Glomerular visceral epithelial cell (primary cell): Measurements from ENCODE around the gene GALNT1.

Experiments
- DNase-seq: peaks from one replicate; pipeline ENCODE4 v3.0.0-alpha.2; 2016; ENCODE audit errors: extremely low spot score

GALNT1 gene

GRCh38 chr18:35618289-35618688 lies 36.7 kb downstream of the GALNT1 start:
- no peak for DNase-seq

- DNase-seq = no peak
These were observed 37.2 kb downstream of the GALNT1 start for GRCh38 chr18:35618696-35619095.

- DNase-seq = no peak
These were observed 37.9 kb downstream of the GALNT1 start for GRCh38 chr18:35619464-35619863.

GRCh38 chr18:35619941-35620340 lies 38.4 kb downstream of the GALNT1 start:
- DNase-seq = no peak

GRCh38 chr18:35620765-35621164 lies 39.2 kb downstream of the GALNT1 start:
- no peak for DNase-seq

GRCh38 chr18:35623255-35623654 lies 41.7 kb downstream of the GALNT1 start:
- no peak for DNase-seq

- no peak for DNase-seq
These were observed 42.6 kb downstream of the GALNT1 start for GRCh38 chr18:35624146-35624545.

GRCh38 chr18:35625232-35625631 lies 43.7 kb downstream of the GALNT1 start:
- DNase-seq = no peak

GRCh38 chr18:35633761-35634160 lies 52.2 kb downstream of the GALNT1 start:
- DNase-seq = no peak

- DNase-seq = no peak
These were observed 52.8 kb downstream of the GALNT1 start for GRCh38 chr18:35634323-35634722.

- peak; percentile 70 for DNase-seq
These were observed 53.6 kb downstream of the GALNT1 start for GRCh38 chr18:35635170-35635569.

GRCh38 chr18:35637227-35637626 lies 55.7 kb downstream of the GALNT1 start:
- no peak for DNase-seq

GRCh38 chr18:35639296-35639695 lies 57.8 kb downstream of the GALNT1 start:
- no peak for DNase-seq

GRCh38 chr18:35641467-35641866 lies 59.9 kb downstream of the GALNT1 start:
- no peak for DNase-seq

GRCh38 chr18:35641916-35642315 lies 60.4 kb downstream of the GALNT1 start:
- no peak for DNase-seq

GRCh38 chr18:35642802-35643201 lies 61.3 kb downstream of the GALNT1 start:
- DNase-seq = peak; percentile 46

- DNase-seq = no peak
These were observed 64.9 kb downstream of the GALNT1 start for GRCh38 chr18:35646449-35646848.

- no peak for DNase-seq
These were observed 72.0 kb downstream of the GALNT1 start for GRCh38 chr18:35653392-35654135.

GRCh38 chr18:35658112-35658511 lies 76.6 kb downstream of the GALNT1 start:
- no peak for DNase-seq

- DNase-seq = no peak
These were observed 80.1 kb downstream of the GALNT1 start for GRCh38 chr18:35661483-35662146.

- no peak for DNase-seq
These were observed 80.9 kb downstream of the GALNT1 start for GRCh38 chr18:35662293-35663062.

GRCh38 chr18:35671966-35672603 lies 90.5 kb downstream of the GALNT1 start:
- no peak for DNase-seq
